HG02759 (cell line): Measurements from ENCODE around the gene TBL2.
"Not testable (repeated sequence)": the region's sequence is repeated elsewhere in the genome, so short reads cannot be mapped to it uniquely, and the experiment has no call there.

ENCODE experiments used
- ATAC-seq: cut with Tn5 transposase; IDR thresholded peaks from one replicate; pipeline ENCODE4 v1.9.1; 2021; ENCODE audit warnings: mild to moderate bottlenecking, moderate library complexity; ENCODE audit not compliant: unreplicated experiment

The TBL2 gene

GRCh38 chr7:73537051-73537450 lies 41.3 kb downstream of the TBL2 start:
- no peak for ATAC-seq

- no peak for ATAC-seq
Observed at GRCh38 chr7:73536479-73536878, 41.9 kb downstream of the TBL2 start.

DNA sequence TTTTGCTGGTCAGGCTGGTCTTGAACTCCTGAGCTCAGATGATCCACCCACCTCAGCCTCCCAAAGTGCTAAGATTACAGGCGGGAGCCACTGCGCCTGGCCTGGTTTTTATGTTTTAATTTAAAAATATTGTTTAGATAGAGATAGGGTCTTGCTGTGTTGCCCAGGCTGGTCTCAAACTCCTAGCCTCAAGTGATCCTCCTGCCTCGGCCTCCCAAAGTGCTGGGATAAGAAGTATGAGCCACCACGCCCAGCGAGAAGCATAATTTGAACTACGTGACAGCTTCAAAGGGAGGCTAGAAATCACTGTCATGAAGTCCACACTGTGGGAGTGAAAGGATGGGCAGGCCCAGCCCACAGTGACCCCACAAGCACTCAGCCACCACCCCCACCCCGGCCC lies 42.5 kb downstream of the TBL2 start:
- not testable (repeated sequence) for ATAC-seq

GRCh38 chr7:73533742-73534141 lies 44.6 kb downstream of the TBL2 start:
- no peak for ATAC-seq

GRCh38 chr7:73532224-73532623 lies 46.2 kb downstream of the TBL2 start:
- no peak for ATAC-seq

DNA sequence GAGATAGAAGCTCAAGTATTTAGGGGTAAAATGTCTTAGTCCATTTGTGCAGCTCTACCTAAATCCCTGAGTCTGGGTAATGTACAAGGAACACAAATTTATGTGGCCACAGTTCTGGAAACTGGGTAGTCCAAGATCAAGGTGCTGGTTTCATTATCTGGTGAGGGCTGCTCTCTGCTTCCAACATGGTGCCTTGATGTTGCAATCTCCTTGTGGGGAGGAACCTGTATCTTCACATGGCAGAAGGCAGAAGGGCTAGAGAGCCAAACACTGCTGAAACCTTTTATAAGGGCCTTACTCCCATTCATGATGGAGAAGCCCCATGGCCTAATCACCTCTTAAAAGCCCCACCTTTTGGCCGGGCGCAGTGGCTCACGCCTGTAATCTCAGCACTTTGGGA lies 47.6 kb downstream of the TBL2 start:
- no peak for ATAC-seq

DNA sequence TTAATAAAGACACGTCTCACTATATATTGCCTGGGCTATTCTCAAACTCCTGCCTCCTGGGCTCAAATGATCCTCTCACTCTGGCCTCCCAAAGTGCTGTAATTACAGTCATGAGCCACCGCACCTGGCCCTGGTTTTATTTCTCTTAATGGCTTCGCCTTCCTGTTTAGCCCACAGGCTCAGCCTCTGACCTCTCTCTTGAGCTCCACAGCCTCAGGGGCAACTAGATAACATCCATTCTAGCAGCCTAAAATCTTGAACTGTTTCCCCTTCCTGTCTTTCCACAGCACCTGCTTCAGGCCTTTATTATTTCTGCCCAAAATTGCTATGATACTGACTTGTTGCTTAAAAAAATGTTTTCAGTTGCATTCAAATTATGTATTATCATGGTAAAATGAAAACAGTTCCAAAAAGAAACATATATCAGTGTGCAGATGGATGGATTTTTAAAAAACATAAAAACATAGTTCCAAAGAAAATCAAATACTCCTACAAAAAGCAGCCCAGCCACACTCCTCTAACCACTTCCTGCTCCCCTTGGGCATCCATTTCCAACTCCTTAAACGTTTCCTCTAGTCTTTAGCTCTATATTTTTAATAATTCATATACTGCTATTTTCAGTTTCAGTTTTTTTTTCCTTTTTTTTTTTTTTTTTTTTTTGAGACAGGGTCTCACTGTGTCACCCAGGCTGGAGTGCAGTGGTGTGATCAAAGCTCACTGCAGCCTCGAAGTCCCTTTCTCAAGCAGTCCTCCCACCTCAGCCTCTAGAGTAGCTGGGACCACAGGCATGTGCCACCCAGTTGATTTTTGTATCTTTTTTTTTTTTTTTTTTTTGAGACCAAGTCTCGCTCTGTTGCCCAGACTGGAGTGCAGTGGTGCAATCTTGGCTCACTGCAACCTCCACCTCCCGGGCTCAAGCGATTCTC lies 51.2 kb downstream of the TBL2 start:
- no peak for ATAC-seq

GRCh38 chr7:73526158-73526494 lies 52.3 kb downstream of the TBL2 start:
- ATAC-seq: not testable (repeated sequence)

DNA sequence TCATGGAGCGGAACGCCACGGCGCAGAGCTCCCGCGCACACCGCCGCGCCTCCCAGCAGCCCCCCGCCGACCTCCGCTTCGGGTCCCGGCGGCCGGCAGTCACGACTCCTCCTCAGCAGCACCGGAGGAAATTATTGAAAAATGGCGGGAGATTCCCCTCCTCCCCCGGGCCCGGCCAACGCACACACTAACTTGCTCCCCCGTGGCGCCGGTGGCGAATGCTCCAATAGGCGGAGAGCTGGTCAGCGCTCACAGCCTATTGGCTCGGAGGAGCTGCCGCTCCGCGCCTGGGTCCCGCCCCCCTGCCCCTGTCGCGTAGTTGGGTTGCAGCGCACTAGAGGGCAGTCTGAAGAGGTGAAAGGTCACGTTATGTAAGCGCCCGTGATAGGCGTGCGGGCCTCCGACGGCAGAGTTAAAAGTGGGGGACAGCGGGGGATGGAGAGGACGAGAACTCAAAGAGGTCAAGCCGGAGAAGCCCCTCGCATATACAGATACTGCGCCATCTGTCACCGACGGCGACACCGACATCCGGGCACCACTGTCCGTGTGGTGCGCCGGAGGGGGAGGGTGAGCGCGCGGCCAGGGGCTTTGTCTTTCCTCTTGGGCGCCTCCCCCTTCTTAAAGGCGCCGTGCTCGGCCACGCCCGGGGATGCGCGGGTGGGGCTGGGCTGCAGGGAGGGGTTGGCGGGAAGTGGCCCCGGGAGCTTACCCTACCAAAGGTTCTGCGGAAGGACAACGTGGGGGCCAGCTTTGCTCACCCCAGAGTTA lies 56.1 kb downstream of the TBL2 start, which contains the start of gene BAZ1B:
BAZ1B (minus strand) TSS at position 189 of the 768 bp plus-strand sequence. CDS start 360 bp downstream, outside the sequence.
- ATAC-seq: peak; percentile 88

DNA sequence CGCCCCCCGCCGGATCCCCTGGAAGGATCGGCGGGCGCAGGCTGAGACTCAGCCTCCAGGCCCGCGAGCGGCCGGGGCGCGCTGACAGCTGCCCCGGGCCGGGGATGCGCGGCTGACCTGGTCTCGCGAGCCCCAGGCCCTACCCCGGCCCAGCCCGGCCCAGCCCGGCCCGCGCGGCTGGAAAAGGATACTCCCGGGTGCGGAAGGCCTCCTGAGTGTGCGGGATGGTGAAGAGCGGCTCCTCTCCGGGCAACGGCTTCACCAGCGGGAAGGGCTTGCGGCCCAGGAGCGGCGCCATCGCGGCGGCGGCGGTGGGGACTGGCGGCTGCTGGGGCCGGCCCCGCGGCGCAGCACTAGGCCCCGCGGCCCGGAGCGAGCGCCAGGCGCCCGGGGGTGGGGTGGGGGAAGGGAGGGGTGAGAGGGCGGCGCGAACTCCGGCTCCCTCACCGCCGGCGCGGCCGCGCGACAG lies 56.7 kb downstream of the TBL2 start:
- ATAC-seq: peak; percentile 55

- ATAC-seq: no peak
Observed at GRCh38 chr7:73520673-73521635, 57.4 kb downstream of the TBL2 start.

GRCh38 chr7:73519867-73520672 lies 58.3 kb downstream of the TBL2 start:
- no peak for ATAC-seq

- ATAC-seq: no peak
Observed at GRCh38 chr7:73518470-73518869, 59.9 kb downstream of the TBL2 start.
